Measurements from ENCODE around the gene PAK1.

PAK1 gene

DNA sequence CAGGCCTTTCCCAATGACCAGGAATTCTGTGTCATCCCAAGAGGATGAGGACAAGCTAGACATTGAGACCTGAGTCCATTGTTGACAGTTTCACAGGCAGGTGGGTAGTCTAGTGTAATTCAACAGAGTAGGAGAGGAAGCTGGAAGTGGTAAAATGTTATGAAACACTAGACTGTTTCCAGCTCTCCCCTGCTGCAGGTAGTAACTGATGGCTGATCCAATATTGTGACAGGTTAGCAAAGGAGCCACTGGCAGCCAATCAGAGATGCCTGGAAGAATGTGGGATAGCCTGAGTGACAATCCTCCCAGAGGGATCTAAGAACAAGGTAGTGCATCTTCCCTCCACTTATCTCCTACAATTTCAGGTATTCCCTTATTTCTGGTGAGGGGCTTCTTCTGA lies 161.8 kb downstream of the PAK1 start:
- TF ChIP-seq, protein P1, sequence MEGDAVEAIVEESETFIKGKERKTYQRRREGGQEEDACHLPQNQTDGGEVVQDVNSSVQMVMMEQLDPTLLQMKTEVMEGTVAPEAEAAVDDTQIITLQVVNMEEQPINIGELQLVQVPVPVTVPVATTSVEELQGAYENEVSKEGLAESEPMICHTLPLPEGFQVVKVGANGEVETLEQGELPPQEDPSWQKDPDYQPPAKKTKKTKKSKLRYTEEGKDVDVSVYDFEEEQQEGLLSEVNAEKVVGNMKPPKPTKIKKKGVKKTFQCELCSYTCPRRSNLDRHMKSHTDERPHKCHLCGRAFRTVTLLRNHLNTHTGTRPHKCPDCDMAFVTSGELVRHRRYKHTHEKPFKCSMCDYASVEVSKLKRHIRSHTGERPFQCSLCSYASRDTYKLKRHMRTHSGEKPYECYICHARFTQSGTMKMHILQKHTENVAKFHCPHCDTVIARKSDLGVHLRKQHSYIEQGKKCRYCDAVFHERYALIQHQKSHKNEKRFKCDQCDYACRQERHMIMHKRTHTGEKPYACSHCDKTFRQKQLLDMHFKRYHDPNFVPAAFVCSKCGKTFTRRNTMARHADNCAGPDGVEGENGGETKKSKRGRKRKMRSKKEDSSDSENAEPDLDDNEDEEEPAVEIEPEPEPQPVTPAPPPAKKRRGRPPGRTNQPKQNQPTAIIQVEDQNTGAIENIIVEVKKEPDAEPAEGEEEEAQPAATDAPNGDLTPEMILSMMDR (IDR thresholded peaks at IDR 0.05; ENCODE audit: extremely low read depth, insufficient read depth, missing control alignments), result no peak
- in situ Hi-C loops (cut with MboI; ENCODE audit: low pct_unique_long_range_greater_than_20kb, low sequenced_read_pairs, unreplicated experiment), result no loop called here
- DNase-seq (ENCODE audit: low spot score), result no peak

GRCh38 chr11:77311701-77312100 lies 162.2 kb downstream of the PAK1 start:
- no peak for DNase-seq (ENCODE audit: low spot score)
- TF ChIP-seq, protein P1 (IDR thresholded peaks at IDR 0.05; ENCODE audit: extremely low read depth, insufficient read depth, missing control alignments), result no peak
- in situ Hi-C loops (cut with MboI; ENCODE audit: low pct_unique_long_range_greater_than_20kb, low sequenced_read_pairs, unreplicated experiment), result no loop called here

DNA sequence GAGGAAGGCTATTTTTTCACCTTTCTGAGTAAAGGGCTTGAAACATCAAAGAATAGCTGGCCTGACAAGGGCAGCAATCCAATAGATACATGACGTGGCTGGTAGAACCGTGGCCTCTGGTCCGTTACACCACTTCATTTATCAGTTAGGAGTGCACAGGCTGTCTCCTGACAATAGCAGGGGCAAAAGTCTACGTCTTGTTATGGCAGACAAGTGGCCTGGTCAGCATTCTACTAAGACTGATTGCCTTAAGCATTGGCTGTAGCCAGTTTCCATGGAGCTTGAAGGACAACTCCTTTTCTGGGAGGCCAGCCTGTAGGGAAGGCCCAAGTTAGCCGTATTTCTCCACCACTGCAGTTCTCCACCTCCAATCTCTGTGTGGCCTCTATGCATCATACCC lies 163.2 kb downstream of the PAK1 start:
- in situ Hi-C loops (cut with MboI; ENCODE audit: low pct_unique_long_range_greater_than_20kb, low sequenced_read_pairs, unreplicated experiment), result no loop called here
- TF ChIP-seq, protein P1 (IDR thresholded peaks at IDR 0.05; ENCODE audit: extremely low read depth, insufficient read depth, missing control alignments), result no peak

DNA sequence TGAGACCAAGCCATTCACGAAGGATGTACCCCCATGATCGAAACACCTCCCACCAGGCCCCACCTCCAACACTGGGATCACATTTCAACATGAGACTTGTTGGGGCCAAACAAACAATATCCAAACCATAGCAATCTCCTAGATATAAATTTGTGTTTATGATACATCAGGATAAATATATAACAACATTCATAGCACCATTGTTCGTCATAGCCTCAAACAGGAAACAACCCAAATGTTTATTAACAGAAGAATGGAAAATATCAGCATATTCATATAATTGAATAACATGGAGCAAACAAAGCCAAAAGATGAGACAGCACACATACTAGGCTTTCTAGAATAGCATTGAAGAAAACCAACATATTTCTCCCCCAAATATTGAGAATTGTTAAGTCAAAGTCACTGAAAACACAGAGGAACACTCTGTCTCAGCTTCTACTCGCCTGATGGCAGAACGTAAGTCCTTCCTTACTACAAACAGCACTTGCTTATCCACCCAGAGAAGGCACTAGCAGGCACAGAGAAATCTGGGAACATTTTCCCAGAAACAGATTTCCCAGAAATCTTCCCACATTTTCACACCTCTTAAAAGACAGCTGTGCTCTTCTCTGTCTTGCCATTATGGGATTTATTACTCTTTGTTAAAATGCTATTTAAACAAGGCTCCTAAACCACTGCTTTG lies 164.4 kb downstream of the PAK1 start:
- TF ChIP-seq, protein P1 (IDR thresholded peaks at IDR 0.05; ENCODE audit: extremely low read depth, insufficient read depth, missing control alignments), result no peak
- DNase-seq (ENCODE audit: low spot score), result no peak
- in situ Hi-C loops (cut with MboI; ENCODE audit: low pct_unique_long_range_greater_than_20kb, low sequenced_read_pairs, unreplicated experiment), result no loop called here

More for the DNA sequence above, 163.2 kb downstream of the PAK1 start:
- DNase-seq (ENCODE audit: low spot score), result no peak

DNA sequence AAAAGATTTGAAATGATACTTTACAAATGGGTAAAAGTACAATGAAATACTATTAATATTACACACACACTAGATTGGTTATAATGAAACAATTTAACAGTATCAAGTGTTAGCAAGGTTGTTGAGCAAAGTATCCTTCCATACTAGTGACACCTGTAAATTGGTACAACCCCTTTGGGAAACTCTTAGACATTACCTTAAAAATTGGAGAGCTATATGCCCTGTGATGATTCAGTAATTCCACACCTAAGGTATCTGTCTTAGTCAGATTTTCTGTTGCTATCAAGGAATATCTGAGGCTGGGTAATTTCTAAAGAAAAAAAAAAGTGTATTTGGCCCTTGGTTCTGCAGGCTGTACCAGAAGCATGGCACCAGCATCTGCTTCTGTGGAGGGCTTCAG lies 165.1 kb downstream of the PAK1 start:
- in situ Hi-C loops (cut with MboI; ENCODE audit: low pct_unique_long_range_greater_than_20kb, low sequenced_read_pairs, unreplicated experiment), result no loop called here
- DNase-seq (ENCODE audit: low spot score), result no peak
- TF ChIP-seq, protein P1 (IDR thresholded peaks at IDR 0.05; ENCODE audit: extremely low read depth, insufficient read depth, missing control alignments), result no peak

DNA sequence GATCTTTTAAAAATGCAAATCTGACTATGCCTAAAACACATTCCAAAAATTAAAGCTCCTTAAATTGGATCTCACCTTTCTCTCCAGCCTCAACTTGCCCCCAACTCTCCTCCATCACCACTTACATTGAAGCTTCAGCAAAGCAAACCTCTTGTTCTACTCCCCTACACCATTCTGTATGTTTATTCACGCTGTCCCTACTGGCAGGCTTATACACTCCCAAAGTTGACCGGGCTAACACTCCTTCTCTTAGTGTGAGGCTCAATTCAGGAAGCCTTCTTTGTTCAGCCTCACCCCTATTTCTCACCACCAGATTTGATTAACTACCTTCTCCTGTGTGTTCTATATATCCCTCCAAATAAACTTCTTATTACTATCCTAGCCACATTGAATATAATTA lies 170.6 kb downstream of the PAK1 start:
- no peak for DNase-seq (ENCODE audit: low spot score)
- in situ Hi-C loops (cut with MboI; ENCODE audit: low pct_unique_long_range_greater_than_20kb, low sequenced_read_pairs, unreplicated experiment), result no loop called here
- TF ChIP-seq, protein P1 (IDR thresholded peaks at IDR 0.05; ENCODE audit: extremely low read depth, insufficient read depth, missing control alignments), result no peak
